GM21360 (cell line): ENCODE results near the gene TUBA1C.
"Not testable (repeated sequence)": the region's sequence is repeated elsewhere in the genome, so short reads cannot be mapped to it uniquely, and the experiment has no call there.

Source experiments
- ATAC-seq: cut with Tn5 transposase; IDR thresholded peaks from one replicate; pipeline ENCODE4 v1.9.1; 2021; ENCODE audit warnings: mild to moderate bottlenecking, moderate library complexity; ENCODE audit not compliant: unreplicated experiment

TUBA1C gene

GRCh38 chr12:49282740-49283375, 18.0 kb downstream of the TUBA1C start:
- ATAC-seq = not testable (repeated sequence)

- no peak for ATAC-seq
Measured at GRCh38 chr12:49283541-49284429, 18.9 kb downstream of the TUBA1C start.

- no peak for ATAC-seq
Measured at GRCh38 chr12:49284672-49285071, 19.8 kb downstream of the TUBA1C start.

DNA sequence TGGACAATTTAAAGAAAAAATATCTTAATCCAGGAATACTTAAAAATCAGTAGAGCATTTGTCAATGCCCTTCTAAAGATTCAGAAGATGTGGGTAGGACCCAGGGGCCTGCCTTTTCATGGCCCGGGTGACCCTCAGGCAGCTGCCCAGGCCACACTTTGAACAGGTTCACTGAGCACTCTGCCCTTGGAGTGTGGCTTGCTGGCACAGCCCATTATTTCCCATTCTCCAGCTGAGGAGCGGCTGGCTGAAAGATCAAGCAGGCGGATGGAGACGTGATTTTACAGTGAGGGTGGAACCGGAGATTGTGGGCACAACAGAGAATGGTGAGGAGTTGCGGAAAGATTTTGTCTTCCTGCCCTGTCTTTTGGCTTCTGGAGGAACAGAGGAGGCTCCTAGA, 23.0 kb downstream of the TUBA1C start:
- no peak for ATAC-seq

- no peak for ATAC-seq
Measured at GRCh38 chr12:49288412-49288853, 23.6 kb downstream of the TUBA1C start.

- ATAC-seq = no peak
Measured at GRCh38 chr12:49288922-49289555, 24.2 kb downstream of the TUBA1C start.

GRCh38 chr12:49292729-49293055, 27.8 kb downstream of the TUBA1C start:
- ATAC-seq = no peak

DNA sequence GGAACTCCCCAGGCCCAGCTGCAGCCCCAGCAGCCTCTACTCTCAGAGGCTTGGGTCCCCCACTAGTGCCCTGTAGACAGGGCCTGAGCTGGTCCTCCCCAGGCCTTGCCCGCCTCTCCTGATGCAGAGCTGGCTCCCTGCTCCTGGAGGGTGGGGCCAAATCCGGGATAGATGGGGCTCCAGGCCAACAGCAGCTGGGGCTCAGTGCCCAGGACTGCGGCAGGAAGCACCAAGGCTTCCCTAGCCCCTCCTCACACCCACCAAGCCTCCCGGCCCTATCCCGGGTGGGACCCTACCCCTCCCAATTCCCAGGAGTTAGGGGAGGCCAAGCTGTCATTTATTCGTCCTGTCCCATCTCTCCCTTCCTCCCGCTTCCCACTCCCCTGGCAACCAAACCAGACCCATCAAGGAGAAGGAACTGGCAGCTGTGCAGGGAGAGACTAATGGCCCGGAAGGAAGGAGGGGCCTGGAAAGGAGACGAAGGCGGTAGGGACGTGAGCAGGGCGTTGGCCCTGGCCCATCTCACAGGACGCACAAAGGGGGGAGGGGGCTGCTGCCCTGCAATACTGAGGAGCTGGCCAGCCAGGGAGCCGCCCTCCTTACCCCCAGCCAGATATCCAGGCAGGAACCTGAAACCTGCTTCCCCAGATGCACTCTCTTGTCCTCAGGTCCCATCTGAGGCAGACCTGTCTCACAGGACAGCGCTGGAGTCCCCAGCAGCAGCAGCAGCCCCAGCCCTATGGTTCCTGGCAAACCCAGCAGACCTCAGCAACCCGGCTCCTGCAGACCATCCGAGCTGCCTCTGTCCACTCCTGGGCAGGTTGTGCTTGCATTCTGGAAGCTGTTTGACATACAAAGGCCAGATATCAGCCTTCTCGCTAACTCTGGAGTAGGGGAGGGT, 28.4 kb downstream of the TUBA1C start:
- ATAC-seq = no peak

DNA sequence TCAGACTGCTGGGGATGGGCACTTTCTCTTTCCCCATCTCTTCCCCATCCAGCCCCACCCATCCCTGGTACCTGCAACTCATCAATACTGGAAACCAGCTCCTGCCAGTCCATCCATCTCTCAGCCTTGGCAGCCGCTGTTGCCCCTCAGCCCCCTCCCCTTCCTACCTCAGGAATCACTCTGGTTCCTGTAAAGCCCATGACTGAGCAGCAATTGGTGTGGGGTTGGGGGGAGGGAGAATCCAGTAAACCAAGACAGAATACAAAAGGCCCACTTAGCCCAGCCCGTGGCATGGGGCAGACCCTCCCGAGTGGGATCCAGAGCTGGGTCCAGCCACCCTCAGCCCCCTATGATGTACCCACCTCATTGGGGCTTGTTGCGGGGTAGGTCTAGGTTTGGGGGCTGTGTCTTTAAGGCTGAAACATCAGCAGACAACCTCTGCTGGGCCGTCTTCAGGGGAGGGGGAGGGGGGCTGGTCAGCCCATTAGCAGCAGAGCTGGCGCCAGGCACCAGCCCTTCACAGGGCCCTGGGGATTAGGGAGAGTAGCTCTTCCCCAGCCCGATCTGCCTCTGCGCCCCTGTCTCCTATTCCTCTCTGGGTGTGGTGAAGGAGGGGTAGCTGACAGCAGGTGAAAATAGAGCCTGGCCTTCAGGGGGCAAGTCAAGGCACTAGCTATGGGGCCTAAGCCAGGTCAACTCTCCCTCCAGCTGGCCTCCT, 29.4 kb downstream of the TUBA1C start:
- ATAC-seq = no peak

DNA sequence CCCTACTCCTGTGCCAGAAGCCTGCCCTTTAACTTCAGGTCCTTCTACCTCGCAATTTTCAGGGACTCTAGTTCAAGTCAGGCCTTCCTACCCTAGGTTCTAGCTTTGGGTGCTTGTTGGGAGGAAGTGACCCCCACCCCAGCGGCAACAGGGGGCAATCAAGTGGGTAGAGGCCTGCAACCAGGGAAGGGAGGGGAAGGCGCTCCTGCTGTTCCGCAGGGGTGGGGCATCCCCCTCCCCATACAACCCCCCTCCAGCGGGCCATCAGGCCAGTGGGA, 29.9 kb downstream of the TUBA1C start:
- no peak for ATAC-seq

- no peak for ATAC-seq
Measured at GRCh38 chr12:49295082-49295936, 30.4 kb downstream of the TUBA1C start, which contains the start of gene PRPH. Gene PRPH (plus strand): TSS chr12:49295147. CDS start chr12:49295201, 54 bp downstream.

DNA sequence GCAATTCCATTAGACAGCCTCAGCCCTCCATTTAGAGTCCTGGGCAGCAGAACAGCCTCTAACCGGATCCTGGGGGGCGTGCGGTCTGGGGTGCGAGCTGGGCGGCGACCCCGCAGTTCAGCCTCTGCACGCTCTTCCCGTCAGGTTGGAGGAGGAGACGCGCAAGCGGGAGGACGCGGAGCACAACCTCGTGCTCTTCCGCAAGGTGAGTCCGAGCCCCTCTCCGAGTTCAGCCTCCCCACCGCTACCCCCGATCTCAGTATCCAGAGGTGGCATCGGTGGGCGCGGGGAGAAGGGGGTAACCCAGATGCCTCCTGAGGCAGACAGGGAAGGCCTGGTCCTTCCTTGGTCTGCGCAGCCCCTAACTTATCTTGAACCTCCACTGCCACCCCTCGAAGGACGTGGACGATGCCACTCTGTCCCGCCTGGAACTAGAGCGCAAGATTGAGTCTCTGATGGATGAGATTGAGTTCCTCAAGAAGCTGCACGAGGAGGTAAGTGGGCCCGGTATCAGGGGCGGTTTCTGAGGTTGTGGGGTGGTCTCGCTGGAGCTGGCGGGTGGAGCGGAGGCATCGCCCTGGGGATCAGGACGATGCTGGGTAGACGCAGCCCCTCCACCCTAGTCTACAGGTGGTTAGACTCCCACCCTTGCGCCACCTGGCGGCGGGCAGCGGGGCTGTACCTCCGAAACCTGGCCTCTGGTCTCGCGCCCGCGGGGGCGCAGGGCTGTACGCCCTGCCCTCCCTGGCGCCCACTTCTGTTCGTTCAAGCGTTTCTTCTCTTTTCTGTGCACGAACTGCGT, 31.4 kb downstream of the TUBA1C start:
- no peak for ATAC-seq

- ATAC-seq = no peak
Measured at GRCh38 chr12:49296836-49297694, 32.2 kb downstream of the TUBA1C start.

DNA sequence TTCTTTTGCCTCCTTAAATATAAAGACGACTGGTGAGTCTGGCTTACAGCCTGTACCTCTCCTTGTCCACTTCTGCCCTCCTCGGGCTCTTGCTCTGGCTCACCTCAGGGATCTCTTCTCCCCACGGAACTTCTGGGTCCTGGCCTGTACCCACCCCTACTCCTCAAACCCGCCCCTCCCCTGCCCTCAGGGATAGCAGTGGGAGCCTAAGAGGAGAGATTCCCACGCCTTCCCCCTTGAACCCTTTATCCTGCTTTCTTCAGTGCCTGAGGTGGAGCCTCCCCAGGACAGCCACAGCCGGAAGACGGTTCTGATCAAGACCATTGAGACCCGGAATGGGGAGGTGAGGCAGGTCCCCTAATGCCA, 32.8 kb downstream of the TUBA1C start:
- no peak for ATAC-seq

- ATAC-seq = no peak
Measured at GRCh38 chr12:49298160-49298559, 33.3 kb downstream of the TUBA1C start.

DNA sequence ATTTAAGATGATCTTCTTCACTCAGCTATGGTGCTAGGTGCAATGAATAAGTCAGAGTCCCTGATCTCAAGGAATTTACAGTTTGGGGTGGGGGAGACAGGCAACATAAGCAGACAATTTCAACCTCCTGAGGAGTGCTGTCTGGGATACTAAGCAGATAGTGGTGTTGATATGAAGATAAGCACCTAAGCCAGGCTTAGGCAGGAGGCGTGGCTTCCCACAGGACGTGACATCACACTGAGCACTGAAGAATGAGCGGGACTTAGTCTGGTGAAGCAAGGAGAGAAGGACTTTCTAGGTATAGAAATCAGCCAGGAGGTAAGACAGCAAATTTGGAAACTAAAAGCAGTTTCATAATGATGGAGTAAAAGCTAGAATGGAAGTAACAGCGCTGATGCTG, 36.9 kb downstream of the TUBA1C start:
- ATAC-seq = no peak

- no peak for ATAC-seq
Measured at GRCh38 chr12:49304161-49304560, 39.3 kb downstream of the TUBA1C start.
